ENCODE data around the gene AMER3. TPM values are rescaled to one million over a fixed set of nuclear protein-coding genes. Genes with fewer than 3 reads are reported as not detected.

AMER3 gene
- total and polyA plus RNA-seq, 2 of the 8 experiments (the other 6 are each of a cell fraction or from before 2014, with no cell fraction given), result 0.15 to 0.19 TPM

GRCh38 chr2:130759906-130760753 lies 4.8 kb downstream of the AMER3 start:
- Histone ChIP-seq H2BK15ac (ENCODE audit: low read length) (no peak overlapping the region), H4K8ac (ENCODE audit: extremely low read depth, insufficient read depth, low read length) (no peak overlapping the region), H3K4ac (replicated peaks; ENCODE audit: insufficient read length, low read depth, low read length) (no peak overlapping the region), H3K27me3 (replicated peaks in 1 of 4; ENCODE audit: control insufficient read depth in 3 of 4, extremely low read depth in 1 of 4, insufficient read depth in 3 of 4, low read length in 3 of 4) (peaks cover 0 to 18% (median 12%) of the 10 kb centered on the region in 4 experiments; a peak in 6 of 7 replicates), H2BK5ac (ENCODE audit: low read depth, low read length) (no peak overlapping the region), H3K14ac (ENCODE audit: insufficient read length) (no peak overlapping the region), H3K9me3 (ENCODE audit: insufficient read depth in 2 of 2, low read depth in 1 of 2, low read length in 1 of 2) (no peaks in the 10 kb centered on the region), H3K27ac (ENCODE audit: low read depth, low read length) (no peak overlapping the region), H2BK20ac (ENCODE audit: low read length) (no peak overlapping the region), H2AK5ac (ENCODE audit: low read depth, low read length) (no peak overlapping the region), H3K9ac (replicated peaks in 1 of 4; ENCODE audit: extremely low read depth in 1 of 4, low read depth in 3 of 4, low read length in 3 of 4) (no peak overlapping the region), H3K4me2 (ENCODE audit: insufficient read depth in 1 of 2, low read depth in 2 of 2, low read length in 2 of 2) (no peak overlapping the region), H2AFZ (ENCODE audit: low read length) (no peak overlapping the region), H3K79me2 (ENCODE audit: control insufficient read depth in 1 of 2, insufficient read depth in 2 of 2, low read length in 2 of 2) (no peaks in the 10 kb centered on the region), H3K4me1 (replicated peaks in 1 of 4; ENCODE audit: control insufficient read depth in 3 of 4, insufficient read depth in 4 of 4, low read length in 3 of 4) (peaks cover 0 to 6% (median 1%) of the 10 kb centered on the region in 4 experiments; a peak in 6 of 7 replicates), H3K23ac (ENCODE audit: insufficient read length) (no peak overlapping the region), H4K20me1 (replicated peaks in 1 of 2; ENCODE audit: control insufficient read depth in 1 of 2, insufficient read depth in 2 of 2, low read length in 2 of 2) (peaks cover 0 to 2% of the 10 kb centered on the region in 2 experiments), H3K4me3 (ENCODE audit: extremely low read depth in 1 of 4, insufficient read depth in 2 of 4, low read depth in 3 of 4, low read length in 4 of 4) (no peak overlapping the region), H3K18ac (ENCODE audit: extremely low read depth, low read length) (no peak overlapping the region), H3K36me3 (ENCODE audit: control insufficient read depth in 2 of 4, insufficient read depth in 4 of 4, low read length in 3 of 4) (no peaks in the 10 kb centered on the region), H3K56ac (replicated peaks; ENCODE audit: insufficient read length, low read depth, low read length) (no peak overlapping the region), H2BK12ac (ENCODE audit: low read depth, low read length) (no peak overlapping the region), H3K23me2 (ENCODE audit: low read depth, low read length) (peaks cover 9% of the 10 kb centered on the region), H2BK120ac (replicated peaks; ENCODE audit: low read depth, low read length) (no peak overlapping the region), H3K79me1 (ENCODE audit: low read depth, low read length) (no peaks in the 10 kb centered on the region), H4K5ac (ENCODE audit: insufficient read length, low read depth, low read length) (no peak overlapping the region), H4K91ac (replicated peaks; ENCODE audit: insufficient read length, low read length) (no peak overlapping the region)
- FAIRE-seq, result no peak
- TF ChIP-seq SRF (IDR thresholded peaks at IDR 0.05; ENCODE audit: low read depth, low read length), result no peak
- TF ChIP-seq BCL11A (IDR thresholded peaks at IDR 0.05; ENCODE audit: low read depth in 2 of 2, low read length in 2 of 2), result no peak
- TF ChIP-seq CBX8 (IDR thresholded peaks at IDR 0.05; ENCODE audit: borderline replicate concordance, low read depth, low read length), result no peak
- no peak for TF ChIP-seq EZH2 (IDR thresholded peaks at IDR 0.05; ENCODE audit: low read depth, low read length, severe bottlenecking)
- no peak for TF ChIP-seq TAF7 (optimal IDR thresholded peaks at IDR 0.05; ENCODE audit: borderline replicate concordance, low read depth, low read length)
- no peak for TF ChIP-seq NRF1 (IDR thresholded peaks at IDR 0.05; ENCODE audit: low read depth, low read length)
- TF ChIP-seq RXRA (IDR thresholded peaks at IDR 0.05; ENCODE audit: insufficient read depth, low read depth, low read length), result no peak
- TF ChIP-seq SIX5 (IDR thresholded peaks at IDR 0.05; ENCODE audit: low read depth, low read length), result no peak
- ChIA-PET POLR2A (ENCODE audit: partially characterized antibody) (no interaction called here), CTCF (ENCODE audit: partially characterized antibody) (interaction anchor here (1.2 to 1.8 kb wide), 3 partner anchors 9 to 83 kb away, joined by 3 to 5 read pairs (median 5); no protein-coding TSS in a partner anchor)
- no peak for DNase-seq (ENCODE audit: low read depth in 1 of 2, low spot score in 2 of 2)
- 85% methylated on average over 10 of the region's 10 CpGs; no CpG with 5 or more reads in 1 of the 2 experiments for WGBS, 2 experiments (ENCODE audit: extremely low coverage in 1 of 2, insufficient coverage in 1 of 2, insufficient read length in 1 of 2, insufficient replicate concordance in 2 of 2, low coverage in 1 of 2, low lambda C conversion rate in 2 of 2, missing lambda C conversion rate in 1 of 2)

Data from H1 (cell line).